ENCODE measurements around the gene ANKHD1.

DNA sequence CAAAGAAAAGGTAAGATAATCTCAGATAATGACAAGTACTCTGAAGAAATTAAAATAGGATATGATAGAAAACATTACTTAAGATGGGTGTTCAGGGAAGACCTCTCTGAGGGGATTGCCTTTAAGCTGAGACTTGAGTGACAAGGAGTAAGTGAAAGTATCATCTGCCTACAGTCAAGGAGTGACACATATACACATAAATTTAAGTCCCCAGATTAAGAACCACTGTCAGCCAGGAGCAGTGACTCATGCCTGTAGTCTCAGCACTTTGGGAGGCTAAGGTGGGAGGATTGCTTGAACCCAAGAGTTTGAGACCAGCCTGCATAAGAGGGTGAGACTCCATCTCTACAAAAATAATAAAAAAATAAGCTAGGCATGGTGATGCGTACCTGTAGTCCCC, 19.7 kb upstream of the ANKHD1 start:
- TF ChIP-seq EZH2 (IDR thresholded peaks at IDR 0.05; ENCODE audit: borderline replicate concordance, low read length), result no peak
- TF ChIP-seq, protein P1, sequence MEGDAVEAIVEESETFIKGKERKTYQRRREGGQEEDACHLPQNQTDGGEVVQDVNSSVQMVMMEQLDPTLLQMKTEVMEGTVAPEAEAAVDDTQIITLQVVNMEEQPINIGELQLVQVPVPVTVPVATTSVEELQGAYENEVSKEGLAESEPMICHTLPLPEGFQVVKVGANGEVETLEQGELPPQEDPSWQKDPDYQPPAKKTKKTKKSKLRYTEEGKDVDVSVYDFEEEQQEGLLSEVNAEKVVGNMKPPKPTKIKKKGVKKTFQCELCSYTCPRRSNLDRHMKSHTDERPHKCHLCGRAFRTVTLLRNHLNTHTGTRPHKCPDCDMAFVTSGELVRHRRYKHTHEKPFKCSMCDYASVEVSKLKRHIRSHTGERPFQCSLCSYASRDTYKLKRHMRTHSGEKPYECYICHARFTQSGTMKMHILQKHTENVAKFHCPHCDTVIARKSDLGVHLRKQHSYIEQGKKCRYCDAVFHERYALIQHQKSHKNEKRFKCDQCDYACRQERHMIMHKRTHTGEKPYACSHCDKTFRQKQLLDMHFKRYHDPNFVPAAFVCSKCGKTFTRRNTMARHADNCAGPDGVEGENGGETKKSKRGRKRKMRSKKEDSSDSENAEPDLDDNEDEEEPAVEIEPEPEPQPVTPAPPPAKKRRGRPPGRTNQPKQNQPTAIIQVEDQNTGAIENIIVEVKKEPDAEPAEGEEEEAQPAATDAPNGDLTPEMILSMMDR (conservative IDR thresholded peaks at IDR 0.05 in 1 of 2, IDR thresholded peaks at IDR 0.05 in 1 of 2; ENCODE audit: extremely low read depth in 1 of 2, insufficient read depth in 1 of 2, low read depth in 1 of 2, low read length in 2 of 2), result no peak
